ENCODE data around the gene MAP3K7CL. TPM values are rescaled to one million over a fixed set of nuclear protein-coding genes. Genes with fewer than 3 reads are reported as not detected.

Gene MAP3K7CL
- polyA plus RNA-seq, 1 experiment: 11.0 TPM

DNA sequence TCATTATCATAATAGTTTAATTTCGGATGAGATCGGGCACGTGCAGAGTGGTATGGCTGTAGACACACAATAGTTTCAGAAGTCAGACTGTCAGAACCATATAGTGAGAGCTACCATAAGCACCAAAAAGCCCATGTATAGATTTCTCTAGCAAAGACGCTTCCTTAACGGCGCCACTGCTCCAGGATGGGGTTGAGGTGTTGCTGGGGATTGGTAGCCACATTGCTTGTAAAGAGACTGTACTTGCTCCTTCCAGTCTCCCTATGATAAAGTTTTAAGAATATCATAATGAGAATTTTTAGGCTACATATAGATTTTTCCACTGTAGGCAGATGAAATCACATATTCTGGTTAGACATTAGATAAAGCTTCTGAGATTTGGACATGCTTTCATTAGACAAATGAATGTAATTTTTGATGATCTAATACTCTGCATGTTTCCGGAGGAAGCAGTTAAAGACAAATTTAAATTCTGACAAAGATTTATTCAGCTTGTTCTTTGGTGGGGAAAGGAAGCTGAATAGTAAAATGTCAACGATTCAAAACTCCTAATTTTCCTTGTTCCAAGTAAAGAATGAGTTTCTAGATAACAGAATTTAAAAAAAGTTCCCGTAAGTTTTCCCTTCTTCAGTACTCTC is 77.7 kb downstream of the MAP3K7CL start:
- H3K9me3 ChIP-seq (ENCODE audit: control insufficient read depth, insufficient read depth, low read length): no peaks in the 10 kb centered on the region
- CTCF ChIA-PET: interaction anchor here (0.6 kb wide), 1 partner anchor 43 kb away, joined by 4 read pairs; no protein-coding TSS in a partner anchor
- H3K27ac ChIP-seq (ENCODE audit: low read depth, low read length): no peak overlapping the region
- no peak overlapping the region for H3K4me3 ChIP-seq (ENCODE audit: low read depth, low read length)
- no peak for DNase-seq (ENCODE audit: low read depth, low spot score)
- POLR2A ChIA-PET: interaction anchor here (0.6 to 1.2 kb wide), 3 partner anchors 9 to 135 kb away, joined by 3 read pairs; partner anchors contain the start of gene CCT8
- TF ChIP-seq, protein P1, sequence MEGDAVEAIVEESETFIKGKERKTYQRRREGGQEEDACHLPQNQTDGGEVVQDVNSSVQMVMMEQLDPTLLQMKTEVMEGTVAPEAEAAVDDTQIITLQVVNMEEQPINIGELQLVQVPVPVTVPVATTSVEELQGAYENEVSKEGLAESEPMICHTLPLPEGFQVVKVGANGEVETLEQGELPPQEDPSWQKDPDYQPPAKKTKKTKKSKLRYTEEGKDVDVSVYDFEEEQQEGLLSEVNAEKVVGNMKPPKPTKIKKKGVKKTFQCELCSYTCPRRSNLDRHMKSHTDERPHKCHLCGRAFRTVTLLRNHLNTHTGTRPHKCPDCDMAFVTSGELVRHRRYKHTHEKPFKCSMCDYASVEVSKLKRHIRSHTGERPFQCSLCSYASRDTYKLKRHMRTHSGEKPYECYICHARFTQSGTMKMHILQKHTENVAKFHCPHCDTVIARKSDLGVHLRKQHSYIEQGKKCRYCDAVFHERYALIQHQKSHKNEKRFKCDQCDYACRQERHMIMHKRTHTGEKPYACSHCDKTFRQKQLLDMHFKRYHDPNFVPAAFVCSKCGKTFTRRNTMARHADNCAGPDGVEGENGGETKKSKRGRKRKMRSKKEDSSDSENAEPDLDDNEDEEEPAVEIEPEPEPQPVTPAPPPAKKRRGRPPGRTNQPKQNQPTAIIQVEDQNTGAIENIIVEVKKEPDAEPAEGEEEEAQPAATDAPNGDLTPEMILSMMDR (IDR thresholded peaks at IDR 0.05; ENCODE audit: low read depth, low read length): no peak
- H3K27me3 ChIP-seq (ENCODE audit: control insufficient read depth, insufficient read depth, low read length): no peaks in the 10 kb centered on the region

DNA sequence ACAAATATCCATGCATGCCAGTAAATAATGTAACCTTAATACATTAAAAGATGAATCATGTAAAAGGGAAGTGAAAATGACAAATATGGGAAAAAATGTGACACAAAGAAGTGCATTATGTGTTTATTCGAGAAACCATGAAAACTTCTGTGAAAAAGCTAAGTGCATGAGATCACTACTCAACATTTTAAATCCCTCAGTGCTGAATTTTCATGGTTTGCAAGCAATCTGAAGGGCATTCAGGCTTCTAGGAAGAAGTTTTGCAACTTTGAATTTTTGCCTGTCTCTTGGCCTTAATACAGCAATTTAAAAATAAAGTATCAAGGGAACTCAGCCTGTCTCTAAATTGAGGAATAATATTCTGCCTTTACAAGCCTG is 78.2 kb downstream of the MAP3K7CL start:
- peak overlapping the region; percentile 63 for H3K27ac ChIP-seq (ENCODE audit: low read depth, low read length)
- no peaks in the 10 kb centered on the region for H3K9me3 ChIP-seq (ENCODE audit: control insufficient read depth, insufficient read depth, low read length)
- no peak overlapping the region for H3K4me3 ChIP-seq (ENCODE audit: low read depth, low read length)
- POLR2A ChIA-PET: interaction anchor here (0.6 to 1.2 kb wide), 3 partner anchors 9 to 135 kb away, joined by 3 read pairs; partner anchors contain the start of gene CCT8
- TF ChIP-seq, protein P1 (IDR thresholded peaks at IDR 0.05; ENCODE audit: low read depth, low read length): no peak
- CTCF ChIA-PET: interaction anchor here (0.7 to 1.2 kb wide), 2 partner anchors 12 to 20 kb away, joined by 3 read pairs; no protein-coding TSS in a partner anchor
- H3K27me3 ChIP-seq (ENCODE audit: control insufficient read depth, insufficient read depth, low read length): no peaks in the 10 kb centered on the region
- DNase-seq (ENCODE audit: low read depth, low spot score): peak; percentile 46

DNA sequence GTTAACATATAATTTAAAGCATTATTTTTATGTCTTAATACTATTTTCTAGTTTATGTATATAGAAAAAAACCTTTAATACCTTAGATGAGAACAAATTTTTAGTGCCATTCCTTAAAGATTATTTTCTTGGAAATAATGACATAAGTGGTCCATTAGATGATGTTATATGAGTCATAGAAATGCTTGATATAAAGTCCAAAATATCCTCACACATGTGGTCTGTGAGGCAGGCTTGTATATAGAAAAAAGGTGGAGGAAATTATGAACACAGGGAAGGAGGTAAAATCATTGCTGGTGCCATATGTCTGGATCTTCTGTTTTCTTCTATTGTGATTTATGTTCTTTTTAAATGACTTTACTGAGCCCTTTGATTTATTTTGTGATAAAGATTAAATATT is 79.3 kb downstream of the MAP3K7CL start:
- Histone ChIP-seq H3K4me3 (ENCODE audit: low read depth, low read length) (no peak overlapping the region), H3K27me3 (ENCODE audit: control insufficient read depth, insufficient read depth, low read length) (no peaks in the 10 kb centered on the region), H3K27ac (ENCODE audit: low read depth, low read length) (no peak overlapping the region), H3K9me3 (ENCODE audit: control insufficient read depth, insufficient read depth, low read length) (no peaks in the 10 kb centered on the region)
- ChIA-PET POLR2A (no interaction called here), CTCF (interaction anchor here (1.2 kb wide), 1 partner anchor 13 kb away, joined by 3 read pairs; no protein-coding TSS in a partner anchor)
- no peak for DNase-seq (ENCODE audit: low read depth, low spot score)
- TF ChIP-seq, protein P1 (IDR thresholded peaks at IDR 0.05; ENCODE audit: low read depth, low read length): no peak

DNA sequence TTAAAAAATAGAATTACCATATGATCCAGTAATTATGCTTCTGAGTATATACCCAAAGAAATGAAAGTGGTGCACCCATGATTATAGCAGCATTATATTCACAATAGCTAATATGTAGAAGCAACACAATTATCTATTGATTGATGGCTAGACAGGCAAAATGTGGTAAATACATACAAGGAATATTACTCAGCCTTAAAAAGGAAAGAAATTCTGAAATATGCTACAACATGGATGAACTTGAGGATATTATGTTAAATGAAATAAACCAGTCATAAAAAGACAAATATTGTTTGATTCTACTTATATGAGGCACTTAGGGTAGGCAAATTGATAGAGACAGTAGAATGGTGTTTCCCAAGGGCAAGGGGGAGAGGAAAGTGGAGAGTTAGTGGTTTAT is 80.8 kb downstream of the MAP3K7CL start:
- H3K9me3 ChIP-seq (ENCODE audit: control insufficient read depth, insufficient read depth, low read length): no peaks in the 10 kb centered on the region
- H3K27ac ChIP-seq (ENCODE audit: low read depth, low read length): no peak overlapping the region
- no peak overlapping the region for H3K4me3 ChIP-seq (ENCODE audit: low read depth, low read length)
- CTCF ChIA-PET: no interaction called here
- no peaks in the 10 kb centered on the region for H3K27me3 ChIP-seq (ENCODE audit: control insufficient read depth, insufficient read depth, low read length)
- no peak for DNase-seq (ENCODE audit: low read depth, low spot score)
- TF ChIP-seq, protein P1 (IDR thresholded peaks at IDR 0.05; ENCODE audit: low read depth, low read length): no peak
- POLR2A ChIA-PET: no interaction called here

DNA sequence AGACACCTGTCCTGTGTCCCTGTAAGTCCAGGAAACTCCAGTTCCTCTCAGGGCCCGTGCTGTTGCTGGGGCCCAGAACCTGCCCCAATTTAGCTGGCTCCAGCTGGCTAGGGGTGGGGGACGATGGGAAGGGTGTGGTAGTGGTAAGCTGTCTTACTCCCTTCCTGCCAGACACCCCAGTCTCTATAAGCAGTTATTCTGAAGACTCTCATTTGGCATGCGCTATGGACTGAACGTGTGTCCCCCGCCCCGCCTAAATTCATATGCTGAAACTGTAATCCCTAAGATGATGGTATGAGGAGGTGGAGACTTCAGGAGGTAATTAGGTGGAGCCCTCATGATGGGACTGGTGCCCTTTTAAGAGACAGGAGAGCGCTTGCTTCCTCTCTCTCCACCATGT is 82.0 kb downstream of the MAP3K7CL start:
- DNase-seq (ENCODE audit: low read depth, low spot score): no peak
- CTCF ChIA-PET: no interaction called here
- H3K27me3 ChIP-seq (ENCODE audit: control insufficient read depth, insufficient read depth, low read length): no peaks in the 10 kb centered on the region
- H3K9me3 ChIP-seq (ENCODE audit: control insufficient read depth, insufficient read depth, low read length): peaks cover 5% of the 10 kb centered on the region
- no peak overlapping the region for H3K27ac ChIP-seq (ENCODE audit: low read depth, low read length)
- no peak overlapping the region for H3K4me3 ChIP-seq (ENCODE audit: low read depth, low read length)
- POLR2A ChIA-PET: no interaction called here
- TF ChIP-seq, protein P1 (IDR thresholded peaks at IDR 0.05; ENCODE audit: low read depth, low read length): no peak

Measured in AG04450 (cell line).